Measurements from ENCODE around the gene STARD3.

- TF ChIP-seq CTCF (IDR thresholded peaks at IDR 0.05) (no peak), POLR2A (IDR thresholded peaks at IDR 0.05) (no peak), POLR2AphosphoS5 (IDR thresholded peaks at IDR 0.05) (no peak), EP300 (IDR thresholded peaks at IDR 0.05) (no peak)
Measured at GRCh38 chr17:39642291-39643074, 5.5 kb downstream of the STARD3 start.

All from sigmoid colon (tissue), 4 donors.